DMS79 treated with DMSO at 0.1 percent for 48 hours (cell line): ENCODE data around the gene SCN4B.

ENCODE experiments used
- DNase-seq: peaks from one replicate; lab custom pipeline; 2025; lab: John Stamatoyannopoulos, UW

The SCN4B gene

GRCh38 chr11:118129471-118130172 lies 23.0 kb downstream of the SCN4B start:
- no peak for DNase-seq

DNA sequence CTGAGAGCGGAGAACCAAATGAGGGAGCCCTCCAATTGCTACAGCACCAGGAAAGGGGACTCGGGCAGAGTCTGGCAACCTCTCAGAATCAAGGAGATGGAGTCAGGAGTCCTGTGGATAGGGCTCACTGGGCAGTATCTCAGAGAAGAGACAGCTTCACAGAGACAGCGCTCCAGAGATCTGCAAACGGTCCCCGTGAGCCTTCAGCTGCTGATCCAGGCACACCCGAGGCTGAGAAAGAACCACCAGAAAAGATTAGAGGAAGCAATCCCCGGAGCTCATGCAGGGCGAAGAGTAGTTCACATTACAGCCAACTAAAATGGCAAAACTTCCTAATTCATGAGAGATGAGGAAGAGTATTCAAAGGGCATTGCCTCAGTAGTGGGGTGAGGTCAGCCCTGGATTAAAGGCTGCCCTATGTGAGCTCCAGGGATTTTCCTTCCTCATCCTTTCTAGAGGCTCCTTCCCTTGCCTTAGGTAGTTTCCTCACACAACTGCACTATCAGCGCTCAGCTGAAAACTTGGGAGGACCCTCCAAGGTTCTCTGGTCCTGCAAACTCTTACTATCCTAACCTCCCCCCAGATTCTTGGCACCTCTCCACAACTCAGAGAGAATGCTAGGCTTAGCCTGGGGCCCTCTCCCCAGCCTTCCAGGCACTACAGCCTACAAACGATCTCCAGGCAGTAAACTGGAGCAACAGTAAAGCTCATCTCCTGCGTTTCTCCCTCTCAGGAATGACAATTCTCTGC lies 23.7 kb downstream of the SCN4B start:
- no peak for DNase-seq

- DNase-seq, result no peak
Observed at GRCh38 chr11:118128310-118128709, 24.3 kb downstream of the SCN4B start.

DNA sequence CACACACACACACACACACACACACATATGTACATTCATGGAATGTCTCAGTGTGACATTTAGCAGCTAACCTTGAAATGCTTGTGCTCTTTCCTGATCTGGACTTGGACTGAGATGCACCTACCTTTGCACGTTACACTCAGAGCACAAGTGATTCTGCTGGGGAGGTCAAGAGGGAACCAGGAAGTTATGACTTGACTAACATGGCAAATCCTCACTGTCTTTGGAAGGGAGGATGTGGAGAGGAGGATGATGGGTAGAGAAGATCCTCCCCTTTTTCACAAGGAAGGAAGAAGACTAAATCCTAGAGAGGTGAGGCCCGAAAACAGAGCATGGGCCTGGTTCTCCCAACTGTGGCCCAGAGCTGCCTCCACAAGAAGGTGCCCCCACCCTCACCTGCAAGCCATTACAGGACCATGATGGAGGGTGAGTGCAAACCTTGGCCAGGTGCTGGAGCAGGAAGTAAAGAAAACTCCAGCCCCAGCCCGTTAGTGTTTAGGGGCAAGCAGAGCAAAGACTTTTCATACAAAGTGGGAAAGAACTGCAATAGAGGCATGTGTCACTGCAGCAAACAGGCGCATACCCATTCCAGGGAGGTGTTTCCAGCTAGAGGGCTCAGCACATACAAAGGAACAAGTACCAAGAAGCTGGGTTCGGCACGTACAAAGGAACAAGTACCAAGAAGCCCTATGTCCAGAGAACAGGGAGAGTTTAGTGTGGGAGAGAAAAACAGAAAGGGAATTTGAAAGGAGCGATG lies 26.4 kb downstream of the SCN4B start:
- DNase-seq, result no peak

GRCh38 chr11:118124929-118125535 lies 27.6 kb downstream of the SCN4B start:
- no peak for DNase-seq

- DNase-seq, result no peak
Observed at GRCh38 chr11:118120793-118121192, 31.8 kb downstream of the SCN4B start.

DNA sequence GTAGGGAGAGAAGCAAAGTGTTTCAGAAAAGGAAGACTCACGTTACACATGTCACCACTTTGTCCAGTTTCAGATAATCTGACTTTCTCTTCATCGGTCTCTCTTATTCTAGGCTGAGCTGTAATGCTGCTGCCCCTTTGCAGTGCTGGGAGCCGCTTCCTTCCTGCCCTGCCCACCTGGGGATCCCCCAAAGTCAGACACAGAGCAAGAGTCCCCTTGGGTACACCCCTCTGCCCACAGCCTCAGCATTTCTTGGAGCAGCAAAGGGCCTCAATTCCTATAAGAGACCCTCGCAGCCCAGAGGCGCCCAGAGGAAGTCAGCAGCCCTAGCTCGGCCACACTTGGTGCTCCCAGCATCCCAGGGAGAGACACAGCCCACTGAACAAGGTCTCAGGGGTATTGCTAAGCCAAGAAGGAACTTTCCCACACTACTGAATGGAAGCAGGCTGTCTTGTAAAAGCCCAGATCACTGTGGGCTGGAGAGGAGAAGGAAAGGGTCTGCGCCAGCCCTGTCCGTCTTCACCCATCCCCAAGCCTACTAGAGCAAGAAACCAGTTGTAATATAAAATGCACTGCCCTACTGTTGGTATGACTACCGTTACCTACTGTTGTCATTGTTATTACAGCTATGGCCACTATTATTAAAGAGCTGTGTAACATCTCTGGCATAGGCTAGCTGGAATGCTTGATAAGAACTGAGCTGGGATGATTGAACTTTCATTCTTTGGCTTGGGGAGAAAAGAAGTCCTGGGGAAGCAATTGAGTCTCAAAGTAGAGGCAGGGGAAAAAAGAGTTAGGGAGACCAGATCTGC lies 34.6 kb downstream of the SCN4B start:
- DNase-seq, result no peak

- no peak for DNase-seq
Observed at GRCh38 chr11:118115048-118115447, 37.6 kb downstream of the SCN4B start.

- DNase-seq, result no peak
Observed at GRCh38 chr11:118114266-118114665, 38.4 kb downstream of the SCN4B start.

DNA sequence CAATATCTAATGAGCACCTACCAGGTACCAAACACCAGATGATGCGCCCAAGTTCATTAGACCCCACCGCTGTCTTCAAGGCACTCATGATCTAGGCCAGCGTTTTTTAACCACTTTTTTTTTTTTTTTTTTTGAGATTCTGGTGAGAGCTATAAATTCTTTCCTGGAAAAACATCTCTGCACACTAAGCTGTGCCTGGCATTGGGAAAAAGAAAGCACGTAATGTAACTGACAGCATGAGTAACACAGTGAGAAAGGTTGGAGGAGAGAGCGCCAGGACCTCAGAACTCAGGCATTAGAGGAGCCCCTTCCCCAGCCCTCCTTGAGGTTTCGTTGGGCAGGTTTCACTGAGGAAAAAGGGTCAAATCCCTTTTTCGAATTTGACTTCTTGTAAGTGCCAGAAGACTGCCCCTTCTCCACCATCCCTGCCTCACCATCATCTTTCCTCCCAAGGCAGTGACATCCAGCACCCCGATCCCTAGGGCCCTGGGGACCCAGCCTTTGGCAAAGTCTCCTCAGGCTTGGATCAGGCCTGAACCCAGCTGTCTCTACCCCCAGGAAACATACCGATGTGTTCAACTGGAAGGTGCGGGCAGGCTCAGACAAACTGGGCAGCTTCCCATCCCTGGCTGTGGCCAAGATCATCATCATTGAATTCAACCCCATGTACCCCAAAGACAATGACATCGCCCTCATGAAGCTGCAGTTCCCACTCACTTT lies 39.8 kb downstream of the SCN4B start:
- no peak for DNase-seq

- DNase-seq, result no peak
Observed at GRCh38 chr11:118111744-118112035, 40.9 kb downstream of the SCN4B start.

- DNase-seq, result no peak
Observed at GRCh38 chr11:118111019-118111743, 41.4 kb downstream of the SCN4B start.

- no peak for DNase-seq
Observed at GRCh38 chr11:118109231-118109630, 43.4 kb downstream of the SCN4B start.

GRCh38 chr11:118108513-118108912 lies 44.1 kb downstream of the SCN4B start:
- DNase-seq, result no peak

DNA sequence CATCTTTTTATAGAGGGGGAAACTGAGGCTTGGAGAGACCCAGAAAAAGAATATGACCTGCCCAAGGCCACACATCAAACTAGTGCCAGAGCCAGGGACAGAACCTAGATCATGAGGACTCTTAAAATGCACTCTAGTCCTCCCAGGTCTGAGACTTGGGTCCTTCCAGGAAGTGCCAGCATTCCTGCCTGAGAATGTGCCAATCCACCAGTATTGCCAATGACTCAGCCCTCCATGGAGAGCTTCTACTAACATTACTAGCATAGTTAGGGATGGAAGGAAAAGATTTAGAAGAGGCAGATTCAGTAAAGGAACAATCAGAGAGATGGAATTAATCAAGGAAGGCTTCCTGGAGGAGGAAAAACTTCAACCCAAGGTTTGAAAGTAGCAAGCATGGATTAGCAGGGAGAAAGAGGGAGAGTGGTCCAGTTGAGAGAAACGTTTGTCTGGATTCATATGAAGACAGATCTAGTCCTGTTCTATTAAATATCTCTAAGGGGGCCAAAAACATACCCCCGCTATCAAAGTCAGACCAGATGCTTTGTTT lies 45.8 kb downstream of the SCN4B start:
- no peak for DNase-seq

GRCh38 chr11:118105657-118106305 lies 46.8 kb downstream of the SCN4B start:
- DNase-seq, result no peak

- no peak for DNase-seq
Observed at GRCh38 chr11:118104491-118104890, 48.1 kb downstream of the SCN4B start.

- no peak for DNase-seq
Observed at GRCh38 chr11:118102721-118103261, 49.8 kb downstream of the SCN4B start.

GRCh38 chr11:118100691-118101232 lies 51.9 kb downstream of the SCN4B start:
- DNase-seq, result no peak
